T-helper 1 cell treated with Interleukin-12 subunit alpha and Interleukin-12 subunit beta and Interleukin-4 antibody, amounts not matched to agents 30 μg/mL and 1 μg/mL, for 36 hours (primary cell): ENCODE results near the gene EHD2.
A peak's percentile ranks its signal among the peaks of the same experiment; 100 is the strongest.
"Not testable (repeated sequence)": the region's sequence is repeated elsewhere in the genome, so short reads cannot be mapped to it uniquely, and the experiment has no call there.

Experiments
- H3K27ac Mint-ChIP-seq: one replicate; pipeline ENCODE4 v1.8.0; 2021; ENCODE audit warnings: mild to moderate bottlenecking, mixed read lengths
- H3K27me3 Mint-ChIP-seq: one replicate; pipeline ENCODE4 v1.8.0; 2021; ENCODE audit warnings: low read depth, mixed read lengths
- H3K36me3 Mint-ChIP-seq: one replicate; pipeline ENCODE4 v1.8.0; 2021; ENCODE audit warnings: low read depth, mixed read lengths
- H3K4me1 Mint-ChIP-seq: one replicate; pipeline ENCODE4 v1.8.0; 2021; ENCODE audit warnings: low read depth, mixed read lengths
- H3K4me3 Mint-ChIP-seq: one replicate; pipeline ENCODE4 v1.8.0; 2021; ENCODE audit warnings: mild to moderate bottlenecking, moderate library complexity, mixed read lengths
- H3K9me3 Mint-ChIP-seq: one replicate; pipeline ENCODE4 v1.8.0; 2021; ENCODE audit warnings: mixed read lengths

Gene EHD2

GRCh38 chr19:47713046-47714021, at the start of gene EHD2:
EHD2 (plus strand) TSS chr19:47713422; CDS start chr19:47716613, 3,191 bp downstream.
- peak within 1 kb of the TSS; percentile 70 for H3K27ac Mint-ChIP-seq
- H3K36me3 Mint-ChIP-seq: no peaks in the 10 kb centered on the region
- H3K9me3 Mint-ChIP-seq: no peaks in the 10 kb centered on the region
- peaks cover 7% of the 10 kb centered on the region for H3K4me1 Mint-ChIP-seq
- peak within 1 kb of the TSS; percentile 48 for H3K4me3 Mint-ChIP-seq
- H3K27me3 Mint-ChIP-seq: peaks cover 29% of the 10 kb centered on the region

- no peak overlapping the region for H3K27ac Mint-ChIP-seq
- no peaks in the 10 kb centered on the region for H3K9me3 Mint-ChIP-seq
- H3K4me3 Mint-ChIP-seq: no peak overlapping the region
- H3K4me1 Mint-ChIP-seq: no peaks in the 10 kb centered on the region
- no peaks in the 10 kb centered on the region for H3K27me3 Mint-ChIP-seq
- H3K36me3 Mint-ChIP-seq: no peaks in the 10 kb centered on the region
Observed at GRCh38 chr19:47663435-47663910, 49.7 kb upstream of the EHD2 start.

GRCh38 chr19:47663911-47664771, 49.1 kb upstream of the EHD2 start:
- H3K4me3 Mint-ChIP-seq: no peak overlapping the region
- H3K27me3 Mint-ChIP-seq: no peaks in the 10 kb centered on the region
- H3K9me3 Mint-ChIP-seq: no peaks in the 10 kb centered on the region
- no peaks in the 10 kb centered on the region for H3K36me3 Mint-ChIP-seq
- H3K4me1 Mint-ChIP-seq: no peaks in the 10 kb centered on the region
- no peak overlapping the region for H3K27ac Mint-ChIP-seq

- H3K27ac Mint-ChIP-seq, H3K27me3 Mint-ChIP-seq, H3K4me1 Mint-ChIP-seq, H3K36me3 Mint-ChIP-seq, H3K9me3 Mint-ChIP-seq, H3K4me3 Mint-ChIP-seq: not testable (repeated sequence)
Observed at GRCh38 chr19:47668556-47668955, 44.7 kb upstream of the EHD2 start.

GRCh38 chr19:47670736-47671135, 42.5 kb upstream of the EHD2 start:
- Mint-ChIP-seq H3K27me3 (no peaks in the 10 kb centered on the region), H3K27ac (no peak overlapping the region), H3K36me3 (peaks cover 13% of the 10 kb centered on the region), H3K4me3 (no peak overlapping the region), H3K4me1 (no peaks in the 10 kb centered on the region), H3K9me3 (no peaks in the 10 kb centered on the region)

GRCh38 chr19:47671499-47671898, 41.7 kb upstream of the EHD2 start:
- H3K4me3 Mint-ChIP-seq: no peak overlapping the region
- H3K27ac Mint-ChIP-seq: no peak overlapping the region
- peaks cover 14% of the 10 kb centered on the region for H3K36me3 Mint-ChIP-seq
- no peaks in the 10 kb centered on the region for H3K9me3 Mint-ChIP-seq
- H3K4me1 Mint-ChIP-seq: no peaks in the 10 kb centered on the region
- H3K27me3 Mint-ChIP-seq: no peaks in the 10 kb centered on the region

- H3K9me3 Mint-ChIP-seq: no peaks in the 10 kb centered on the region
- no peak overlapping the region for H3K27ac Mint-ChIP-seq
- H3K4me1 Mint-ChIP-seq: no peaks in the 10 kb centered on the region
- H3K36me3 Mint-ChIP-seq: peaks cover 19% of the 10 kb centered on the region
- H3K27me3 Mint-ChIP-seq: no peaks in the 10 kb centered on the region
- no peak overlapping the region for H3K4me3 Mint-ChIP-seq
Observed at GRCh38 chr19:47673426-47673825, 39.8 kb upstream of the EHD2 start.

- Mint-ChIP-seq H3K27me3 (no peaks in the 10 kb centered on the region), H3K4me3 (no peak overlapping the region), H3K4me1 (no peaks in the 10 kb centered on the region), H3K36me3 (peaks cover 19% of the 10 kb centered on the region), H3K27ac (no peak overlapping the region), H3K9me3 (no peaks in the 10 kb centered on the region)
Observed at GRCh38 chr19:47674548-47674947, 38.7 kb upstream of the EHD2 start.

GRCh38 chr19:47675271-47675670, 38.0 kb upstream of the EHD2 start:
- no peak overlapping the region for H3K27ac Mint-ChIP-seq
- H3K4me3 Mint-ChIP-seq: no peak overlapping the region
- H3K9me3 Mint-ChIP-seq: no peaks in the 10 kb centered on the region
- no peaks in the 10 kb centered on the region for H3K27me3 Mint-ChIP-seq
- peaks cover 16% of the 10 kb centered on the region for H3K36me3 Mint-ChIP-seq
- H3K4me1 Mint-ChIP-seq: no peaks in the 10 kb centered on the region

- Mint-ChIP-seq H3K36me3 (peaks cover 14% of the 10 kb centered on the region), H3K4me1 (no peaks in the 10 kb centered on the region), H3K4me3 (no peak overlapping the region), H3K27ac (no peak overlapping the region), H3K9me3 (no peaks in the 10 kb centered on the region), H3K27me3 (no peaks in the 10 kb centered on the region)
Observed at GRCh38 chr19:47675859-47676258, 37.4 kb upstream of the EHD2 start.

GRCh38 chr19:47676811-47677210, 36.4 kb upstream of the EHD2 start:
- Mint-ChIP-seq H3K27ac (no peak overlapping the region), H3K27me3 (no peaks in the 10 kb centered on the region)

GRCh38 chr19:47679251-47679900, 33.8 kb upstream of the EHD2 start:
- no peaks in the 10 kb centered on the region for H3K9me3 Mint-ChIP-seq
- H3K27ac Mint-ChIP-seq: no peak overlapping the region
- peaks cover 14% of the 10 kb centered on the region for H3K36me3 Mint-ChIP-seq
- no peaks in the 10 kb centered on the region for H3K27me3 Mint-ChIP-seq
- H3K4me3 Mint-ChIP-seq: no peak overlapping the region
- no peaks in the 10 kb centered on the region for H3K4me1 Mint-ChIP-seq

More at GRCh38 chr19:47676811-47677210, 36.4 kb upstream of the EHD2 start:
- Mint-ChIP-seq H3K4me1 (no peaks in the 10 kb centered on the region), H3K9me3 (no peaks in the 10 kb centered on the region), H3K36me3 (peaks cover 17% of the 10 kb centered on the region), H3K4me3 (no peak overlapping the region)

GRCh38 chr19:47679922-47680857, 33.0 kb upstream of the EHD2 start:
- H3K36me3 Mint-ChIP-seq: peaks cover 17% of the 10 kb centered on the region
- H3K4me1 Mint-ChIP-seq: no peaks in the 10 kb centered on the region
- no peaks in the 10 kb centered on the region for H3K27me3 Mint-ChIP-seq
- H3K27ac Mint-ChIP-seq: no peak overlapping the region
- no peaks in the 10 kb centered on the region for H3K9me3 Mint-ChIP-seq
- H3K4me3 Mint-ChIP-seq: no peak overlapping the region
